HepG2 (cell line): ENCODE results near the gene DIPK1B. TPM values are rescaled to one million over a fixed set of nuclear protein-coding genes. Genes with fewer than 3 reads are reported as not detected.

Source experiments
- ATM ChIP-seq: fragments of 450-650 bp; IDR thresholded peaks from 2 replicates; pipeline ENCODE4 v1.7.1; 2017; ENCODE audit warnings: mild to moderate bottlenecking, borderline replicate concordance
- DPF2 ChIP-seq: sonication (generic); formaldehyde crosslinking; IDR thresholded peaks from 2 replicates; pipeline ENCODE4 v1.4.0; 2020; ENCODE audit warnings: mild to moderate bottlenecking, low read depth, missing genetic modification reagents, borderline replicate concordance
- ETV5 ChIP-seq: IDR thresholded peaks from 2 replicates; pipeline ENCODE4 v1.6.1; 2018; ENCODE audit warnings: missing biosample characterization, missing genetic modification reagents, inconsistent platforms, borderline replicate concordance
- GATAD2A ChIP-seq: IDR thresholded peaks from 2 replicates; pipeline ENCODE4 v1.6.1; 2016
- ISX ChIP-seq: sonication (generic); formaldehyde crosslinking; conservative IDR thresholded peaks from 2 replicates; pipeline ENCODE4 v1.5.0; 2020; ENCODE audit warnings: missing genetic modification reagents
- KLF11 ChIP-seq: IDR thresholded peaks from 2 replicates; pipeline ENCODE4 v1.6.1; 2016; ENCODE audit warnings: missing compliant biosample characterization
- MIER3 ChIP-seq: IDR thresholded peaks from 2 replicates; pipeline ENCODE4 v1.6.1; 2016; ENCODE audit warnings: missing compliant biosample characterization, borderline replicate concordance
- ZFP41 ChIP-seq: sonication (generic); formaldehyde crosslinking; IDR thresholded peaks from 2 replicates; pipeline ENCODE4 v1.4.0; 2020; ENCODE audit warnings: mild to moderate bottlenecking, missing genetic modification reagents, borderline replicate concordance
- ZNF605 ChIP-seq: sonication (generic); formaldehyde crosslinking; IDR thresholded peaks from 2 replicates; pipeline ENCODE4 v1.8.0; 2022; ENCODE audit warnings: mild to moderate bottlenecking, missing genetic modification reagents
- ZNF607 ChIP-seq: sonication (generic); formaldehyde crosslinking; IDR thresholded peaks from 2 replicates; pipeline ENCODE4 v1.5.1; 2020; ENCODE audit warnings: missing genetic modification reagents, mild to moderate bottlenecking, borderline replicate concordance
- ZNF644 ChIP-seq: IDR thresholded peaks from 2 replicates; pipeline ENCODE4 v1.6.1; 2016; ENCODE audit warnings: low read depth
- ZNF788 ChIP-seq: sonication (generic); formaldehyde crosslinking; IDR thresholded peaks from 2 replicates; pipeline ENCODE4 v1.5.0; 2020; ENCODE audit warnings: mild to moderate bottlenecking, missing genetic modification reagents, borderline replicate concordance
- polyA plus RNA-seq, 8 experiments: library from polyadenylated mRNA; depleted of rRNA in 3 of 8; stranded (reverse) in 7 of 8; unstranded in 1 of 8; fragments of >200 nt; fragmentation: Illumina TruSeq in 4 of 8; extraction: Trizol in 4 of 8; gene quantifications; 2 replicates each; pipeline versions ENCODE4 v1.2.1 to v1.2.3, GENCODE V29; 2011 to 2016; ENCODE audit warnings: low read depth in 4 of 8, missing spikeins in 1 of 8, mixed read lengths in 1 of 8; ENCODE audit not compliant: insufficient read depth in 1 of 8
- total RNA-seq, 5 experiments: library from RNA; depleted of rRNA; stranded (reverse); fragments of >200 nt; fragmentation: Illumina TruSeq; extraction: Trizol; gene quantifications; 2 replicates each; pipeline ENCODE4 v1.2.3, GENCODE V29; 2016; ENCODE audit warnings: low read depth in 1 of 5
- TF ChIP-seq, protein P1 (sequence below): sonication (generic); formaldehyde crosslinking; IDR thresholded peaks from 2 replicates; pipeline ENCODE4 v1.4.0; 2020; ENCODE audit warnings: missing genetic modification reagents
- TF ChIP-seq, protein P2 (sequence below): sonication (generic); formaldehyde crosslinking; IDR thresholded peaks from 2 replicates; pipeline ENCODE4 v1.4.0; 2020; ENCODE audit warnings: mild to moderate bottlenecking, missing genetic modification reagents

The DIPK1B gene
- total and polyA plus RNA-seq, 2 of the 13 experiments (the other 11 are each of a cell fraction or from before 2014, with no cell fraction given), result 0.18 to 3.9 TPM

DNA sequence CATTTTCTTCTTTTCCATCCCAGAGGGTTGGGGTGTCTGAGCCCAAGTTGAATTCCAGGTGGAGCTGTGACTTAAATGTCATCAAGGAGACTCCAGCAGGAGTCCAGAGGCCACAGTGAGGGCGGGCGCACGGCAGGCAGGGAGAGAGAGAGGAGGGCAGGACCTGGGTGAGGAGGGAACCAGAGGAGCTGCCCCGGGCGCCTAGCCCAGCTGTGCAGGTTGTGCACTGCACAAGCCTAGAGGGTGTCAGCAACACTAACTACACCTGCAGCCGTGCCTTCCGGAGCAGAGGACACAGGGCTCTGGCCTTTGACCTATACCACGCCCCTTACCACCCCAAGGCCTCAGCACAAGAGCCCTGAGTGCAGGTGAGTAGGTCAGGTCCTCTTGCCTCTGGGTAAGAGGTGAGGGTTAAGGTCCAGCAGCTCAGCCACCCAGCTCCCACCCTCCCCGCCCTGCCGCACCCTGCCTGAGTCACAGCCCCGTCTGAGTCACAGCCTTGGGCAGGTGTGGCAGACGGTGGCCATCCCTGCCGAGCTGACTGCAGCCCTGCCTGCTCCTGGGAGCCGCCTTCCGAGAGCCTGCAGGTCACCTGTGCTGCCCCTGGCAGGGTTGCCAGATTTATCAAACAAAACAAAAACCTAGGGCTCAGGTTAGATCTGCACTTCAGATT is 18.7 kb upstream of the DIPK1B start (continued):
- TF ChIP-seq, protein P1, sequence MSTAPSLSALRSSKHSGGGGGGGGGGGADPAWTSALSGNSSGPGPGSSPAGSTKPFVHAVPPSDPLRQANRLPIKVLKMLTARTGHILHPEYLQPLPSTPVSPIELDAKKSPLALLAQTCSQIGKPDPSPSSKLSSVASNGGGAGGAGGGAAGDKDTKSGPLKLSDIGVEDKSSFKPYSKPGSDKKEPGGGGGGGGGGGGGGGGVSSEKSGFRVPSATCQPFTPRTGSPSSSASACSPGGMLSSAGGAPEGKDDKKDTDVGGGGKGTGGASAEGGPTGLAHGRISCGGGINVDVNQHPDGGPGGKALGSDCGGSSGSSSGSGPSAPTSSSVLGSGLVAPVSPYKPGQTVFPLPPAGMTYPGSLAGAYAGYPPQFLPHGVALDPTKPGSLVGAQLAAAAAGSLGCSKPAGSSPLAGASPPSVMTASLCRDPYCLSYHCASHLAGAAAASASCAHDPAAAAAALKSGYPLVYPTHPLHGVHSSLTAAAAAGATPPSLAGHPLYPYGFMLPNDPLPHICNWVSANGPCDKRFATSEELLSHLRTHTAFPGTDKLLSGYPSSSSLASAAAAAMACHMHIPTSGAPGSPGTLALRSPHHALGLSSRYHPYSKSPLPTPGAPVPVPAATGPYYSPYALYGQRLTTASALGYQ (CRISPR knock-in tag), result no peak
- TF ChIP-seq ZNF644 (no peak), ZNF607 (CRISPR knock-in tag) (peak; percentile 48; the same call in 1 of the 2 replicates), DPF2 (CRISPR knock-in tag) (peak; percentile 59; the same call in 1 of the 2 replicates), ATM (no peak), ZNF605 (CRISPR knock-in tag) (peak; percentile 70; the same call in 1 of the 2 replicates), ZNF788 (peak; percentile 91; the same call in 1 of the 2 replicates), ZFP41 (CRISPR knock-in tag) (no peak; the same call in 1 of the 2 replicates), GATAD2A (peak; percentile 72), MIER3 (CRISPR knock-in tag) (peak; percentile 61; the same call in 1 of the 2 replicates), ETV5 (CRISPR knock-in tag) (peak; percentile 93), ISX (CRISPR knock-in tag) (no peak), KLF11 (CRISPR knock-in tag) (no peak)
- TF ChIP-seq, protein P2, sequence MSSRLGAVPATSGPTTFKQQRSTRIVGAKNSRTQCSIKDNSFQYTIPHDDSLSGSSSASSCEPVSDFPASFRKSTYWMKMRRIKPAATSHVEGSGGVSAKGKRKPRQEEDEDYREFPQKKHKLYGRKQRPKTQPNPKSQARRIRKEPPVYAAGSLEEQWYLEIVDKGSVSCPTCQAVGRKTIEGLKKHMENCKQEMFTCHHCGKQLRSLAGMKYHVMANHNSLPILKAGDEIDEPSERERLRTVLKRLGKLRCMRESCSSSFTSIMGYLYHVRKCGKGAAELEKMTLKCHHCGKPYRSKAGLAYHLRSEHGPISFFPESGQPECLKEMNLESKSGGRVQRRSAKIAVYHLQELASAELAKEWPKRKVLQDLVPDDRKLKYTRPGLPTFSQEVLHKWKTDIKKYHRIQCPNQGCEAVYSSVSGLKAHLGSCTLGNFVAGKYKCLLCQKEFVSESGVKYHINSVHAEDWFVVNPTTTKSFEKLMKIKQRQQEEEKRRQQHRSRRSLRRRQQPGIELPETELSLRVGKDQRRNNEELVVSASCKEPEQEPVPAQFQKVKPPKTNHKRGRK (CRISPR knock-in tag), result 0 out of 2 replicates have a peak, but pooled peaks have one; percentile 49
